Neural progenitor cell (in vitro differentiated cells): ENCODE results near the gene TLL1. TPM values are rescaled to one million over a fixed set of nuclear protein-coding genes. Genes with fewer than 3 reads are reported as not detected.
A peak's percentile ranks its signal among the peaks of the same experiment; 100 is the strongest.

Experiments
- DNase-seq: peaks from one replicate; pipeline ENCODE4 v3.0.0-alpha.2; 2016; ENCODE audit warnings: low spot score
- H2AFZ ChIP-seq: fragments of 200-600 bp; sonication (generic); replicated peaks from 2 replicates; pipeline ENCODE4 v1.6.1; 2016; ENCODE audit warnings: antibody characterized with exemption
- H3F3A ChIP-seq: fragments of 200-600 bp; sonication (generic); 2 replicates; pipeline ENCODE4 v1.6.1; 2016; ENCODE audit warnings: antibody characterized with exemption, low read depth
- H3K27ac ChIP-seq: fragments of 200-600 bp; sonication (generic); 2 replicates; pipeline ENCODE4 v1.5.1; 2016; ENCODE audit warnings: mild to moderate bottlenecking
- H3K27me3 ChIP-seq: fragments of 200-600 bp; sonication (generic); 2 replicates; pipeline ENCODE4 v1.6.1; 2016; ENCODE audit warnings: mild to moderate bottlenecking, moderate library complexity
- H3K36me3 ChIP-seq: fragments of 200-600 bp; sonication (generic); 2 replicates; pipeline ENCODE4 v1.5.1; 2016
- H3K4me1 ChIP-seq: fragments of 200-600 bp; sonication (generic); 2 replicates; pipeline ENCODE4 v1.6.1; 2016; ENCODE audit warnings: mixed run types
- H3K4me2 ChIP-seq: fragments of 200-600 bp; sonication (generic); 2 replicates; pipeline ENCODE4 v1.6.1; 2016
- H3K4me3 ChIP-seq: fragments of 200-600 bp; sonication (generic); 2 replicates; pipeline ENCODE4 v1.5.1; 2016
- H3K79me2 ChIP-seq: fragments of 200-600 bp; sonication (generic); 2 replicates; pipeline ENCODE4 v1.6.1; 2016; ENCODE audit warnings: low read depth
- H3K9ac ChIP-seq: fragments of 200-600 bp; sonication (generic); 2 replicates; pipeline ENCODE4 v1.6.1; 2016
- H3K9me3 ChIP-seq: fragments of 200-600 bp; sonication (generic); 2 replicates; pipeline ENCODE4 v1.5.1; 2016; ENCODE audit warnings: low read depth
- H4K20me1 ChIP-seq: fragments of 200-600 bp; sonication (generic); 2 replicates; pipeline ENCODE4 v1.6.1; 2016; ENCODE audit warnings: low read depth
- H3K27ac Mint-ChIP-seq: 3 replicates; pipeline ENCODE4 v1.8.0; 2021; ENCODE audit warnings: mixed read lengths
- H3K27me3 Mint-ChIP-seq: 2 replicates; pipeline ENCODE4 v1.8.0; 2022; ENCODE audit warnings: low read depth, mild to moderate bottlenecking, inconsistent platforms, moderate library complexity, mixed read lengths; ENCODE audit not compliant: insufficient read depth
- H3K36me3 Mint-ChIP-seq: 3 replicates; pipeline ENCODE4 v1.8.0; 2021; ENCODE audit warnings: mixed read lengths
- H3K4me1 Mint-ChIP-seq: 3 replicates; pipeline ENCODE4 v1.8.0; 2021; ENCODE audit warnings: mixed read lengths
- H3K4me3 Mint-ChIP-seq: 3 replicates; pipeline ENCODE4 v1.8.0; 2021; ENCODE audit warnings: mild to moderate bottlenecking, moderate library complexity, mixed read lengths
- H3K9me3 Mint-ChIP-seq: 3 replicates; pipeline ENCODE4 v1.8.0; 2020; ENCODE audit warnings: mixed read lengths
- CTCF ChIP-seq: fragments of 200-600 bp; sonication (generic); IDR thresholded peaks from 2 replicates; pipeline ENCODE4 v1.5.1; 2017; ENCODE audit warnings: antibody characterized with exemption, mild to moderate bottlenecking
- EZH2 ChIP-seq: fragments of 200-600 bp; sonication (generic); IDR thresholded peaks from 2 replicates; pipeline ENCODE4 v1.6.1; 2017; ENCODE audit warnings: antibody characterized with exemption, mild to moderate bottlenecking, moderate library complexity
- EZH2phosphoT487 ChIP-seq: fragments of 200-600 bp; sonication (generic); IDR thresholded peaks from 2 replicates; pipeline ENCODE4 v1.6.1; 2017; ENCODE audit warnings: antibody characterized with exemption
- total RNA-seq: library from RNA; depleted of rRNA; stranded (reverse); fragments of >200 nt; gene quantifications from 2 replicates; pipeline ENCODE4 v1.2.3, GENCODE V29; 2015; ENCODE audit warnings: low replicate concordance

Gene TLL1
- total RNA-seq, 1 donor from 2014 or later: 0.22 TPM

- Histone ChIP-seq H2AFZ (peak overlapping the region; percentile 34), H3K27ac (no peak overlapping the region), H3K4me1 (peaks cover 8% of the 10 kb centered on the region), H4K20me1 (peaks cover 4% of the 10 kb centered on the region), H3K79me2 (no peaks in the 10 kb centered on the region), H3K27me3 (peaks cover 95% of the 10 kb centered on the region), H3K9me3 (no peaks in the 10 kb centered on the region), H3F3A (no peaks in the 10 kb centered on the region), H3K4me3 (peak overlapping the region; percentile 58), H3K36me3 (no peaks in the 10 kb centered on the region), H3K9ac (no peak overlapping the region), H3K4me2 (peak overlapping the region; percentile 92)
- H3K4me1 Mint-ChIP-seq: peaks cover 16% of the 10 kb centered on the region
- H3K4me3 Mint-ChIP-seq: peak overlapping the region; percentile 90
- peak; percentile 78 for DNase-seq
- H3K9me3 Mint-ChIP-seq: no peaks in the 10 kb centered on the region
- peak; percentile 68 for TF ChIP-seq EZH2
- TF ChIP-seq CTCF: no peak
- peak; percentile 25 for TF ChIP-seq EZH2phosphoT487
- H3K27me3 Mint-ChIP-seq: peaks cover 26% of the 10 kb centered on the region
- H3K36me3 Mint-ChIP-seq: no peaks in the 10 kb centered on the region
- H3K27ac Mint-ChIP-seq: no peak overlapping the region
These were observed 448 bp downstream of the TLL1 start for GRCh38 chr4:165873298-165874071.

DNA sequence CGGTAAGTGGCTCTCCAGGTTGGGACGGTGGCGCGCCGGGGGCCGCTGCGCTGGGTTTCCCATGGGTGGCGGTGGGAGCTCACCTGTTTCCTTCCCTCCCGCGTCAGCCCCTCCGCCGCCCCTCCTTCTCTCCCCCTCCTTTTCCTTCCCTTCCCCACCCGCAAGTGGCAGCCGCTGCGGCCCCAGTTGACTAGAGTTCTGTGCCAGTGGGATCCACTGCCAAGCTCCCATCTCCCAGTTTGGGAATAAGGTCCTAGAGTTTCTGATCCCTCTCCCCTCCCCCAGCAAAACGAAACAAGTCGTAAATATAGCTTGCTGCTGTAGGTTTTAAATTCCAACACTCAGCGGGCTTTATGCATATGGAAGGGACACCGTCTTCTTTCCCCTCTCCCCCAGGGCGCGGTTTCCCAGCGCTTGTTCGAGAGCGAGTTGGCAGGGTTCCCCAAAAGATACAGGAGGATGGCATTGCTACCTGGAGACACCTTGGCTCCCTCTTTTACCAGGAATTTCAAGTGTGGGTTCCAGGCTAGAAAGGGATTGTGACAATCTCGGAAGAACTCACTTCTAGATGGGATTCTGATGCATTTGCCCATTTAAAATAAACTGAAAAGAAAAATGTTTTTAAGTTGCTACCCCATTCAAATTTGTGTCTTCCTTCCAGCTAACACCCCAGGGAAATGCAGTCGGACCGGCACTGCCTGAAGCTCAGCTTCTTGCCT is 1.2 kb downstream of the TLL1 start:
- peaks cover 26% of the 10 kb centered on the region for H3K27me3 Mint-ChIP-seq
- peak overlapping the region; percentile 98 for H2AFZ ChIP-seq
- H3K4me3 Mint-ChIP-seq: peak overlapping the region; percentile 89
- no peaks in the 10 kb centered on the region for H3K79me2 ChIP-seq
- H3K4me2 ChIP-seq: peak overlapping the region; percentile 92
- no peak overlapping the region for H3K27ac Mint-ChIP-seq
- peaks cover 4% of the 10 kb centered on the region for H4K20me1 ChIP-seq
- TF ChIP-seq EZH2phosphoT487 (peak; percentile 58), EZH2 (peak; percentile 69), CTCF (no peak)
- peaks cover 16% of the 10 kb centered on the region for H3K4me1 Mint-ChIP-seq
- H3K27me3 ChIP-seq: peaks cover 90% of the 10 kb centered on the region
- peak; percentile 26 for DNase-seq
- H3K36me3 Mint-ChIP-seq: no peaks in the 10 kb centered on the region
- no peak overlapping the region for H3K27ac ChIP-seq
- no peaks in the 10 kb centered on the region for H3K36me3 ChIP-seq
- no peaks in the 10 kb centered on the region for H3K9me3 ChIP-seq
- peak overlapping the region; percentile 58 for H3K4me3 ChIP-seq
- H3K4me1 ChIP-seq: peaks cover 8% of the 10 kb centered on the region
- H3F3A ChIP-seq: no peaks in the 10 kb centered on the region
- H3K9ac ChIP-seq: no peak overlapping the region
- no peaks in the 10 kb centered on the region for H3K9me3 Mint-ChIP-seq

GRCh38 chr4:165874791-165875371 is 1.8 kb downstream of the TLL1 start:
- Histone ChIP-seq H3K79me2 (no peaks in the 10 kb centered on the region), H3K36me3 (no peaks in the 10 kb centered on the region), H3K9me3 (no peaks in the 10 kb centered on the region), H3K27me3 (peaks cover 84% of the 10 kb centered on the region), H3K9ac (no peak overlapping the region), H3K27ac (no peak overlapping the region), H3F3A (no peaks in the 10 kb centered on the region), H2AFZ (peak overlapping the region; percentile 98), H4K20me1 (peaks cover 4% of the 10 kb centered on the region), H3K4me2 (peak overlapping the region; percentile 92), H3K4me1 (peaks cover 8% of the 10 kb centered on the region), H3K4me3 (peak overlapping the region; percentile 58)
- Mint-ChIP-seq H3K27me3 (peaks cover 24% of the 10 kb centered on the region), H3K4me1 (peaks cover 20% of the 10 kb centered on the region), H3K4me3 (peak overlapping the region; percentile 89), H3K36me3 (no peaks in the 10 kb centered on the region), H3K27ac (no peak overlapping the region), H3K9me3 (no peaks in the 10 kb centered on the region)
- TF ChIP-seq EZH2 (peak; percentile 74), CTCF (no peak), EZH2phosphoT487 (peak; percentile 57)
- peak; percentile 79 for DNase-seq
